Neural cell (in vitro differentiated cells): ENCODE measurements around the gene PDE4A. TPM values are rescaled to one million over a fixed set of nuclear protein-coding genes. Genes with fewer than 3 reads are reported as not detected.
A peak's percentile ranks its signal among the peaks of the same experiment; 100 is the strongest.

ENCODE experiments used
- H2AFZ ChIP-seq: fragments of 200-600, 300-800 bp; sonication (generic), shearing (Covaris generic); 2 replicates; pipeline ENCODE4 v1.6.0; 2014; ENCODE audit warnings: low read depth, mild to moderate bottlenecking, antibody characterized with exemption, low read length, moderate library complexity
- H3F3A ChIP-seq: fragments of 200-600 bp; shearing (Covaris generic); 2 replicates; pipeline ENCODE4 v1.6.1; 2016; ENCODE audit warnings: mild to moderate bottlenecking, moderate library complexity, mixed read lengths, antibody characterized with exemption, low read length; ENCODE audit not compliant: insufficient read depth, poor library complexity, severe bottlenecking
- H3K27ac ChIP-seq: fragments of 200-600, 300-800 bp; sonication (generic), shearing (Covaris generic); 2 replicates; pipeline ENCODE4 v1.5.1; 2014; ENCODE audit warnings: mild to moderate bottlenecking, low read length, moderate library complexity
- H3K27me3 ChIP-seq: fragments of 300-800, 200-600 bp; sonication (generic), shearing (Covaris generic); 2 replicates; pipeline ENCODE4 v1.6.0; 2014; ENCODE audit warnings: mild to moderate bottlenecking, low read depth, low read length, moderate library complexity; ENCODE audit not compliant: insufficient read depth
- H3K36me3 ChIP-seq: fragments of 300-800, 200-600 bp; sonication (generic), shearing (Covaris generic); 2 replicates; pipeline ENCODE4 v1.5.1; 2014; ENCODE audit warnings: mild to moderate bottlenecking, antibody characterized with exemption, low read length, moderate library complexity; ENCODE audit not compliant: insufficient read depth
- H3K4me2 ChIP-seq: fragments of 300-800, 200-600 bp; sonication (generic), shearing (Covaris generic); 2 replicates; pipeline ENCODE4 v1.6.0; 2014; ENCODE audit warnings: mild to moderate bottlenecking, low read length
- H3K4me3 ChIP-seq: fragments of 300-800, 200-600 bp; sonication (generic), shearing (Covaris generic); 2 replicates; pipeline ENCODE4 v1.5.1; 2014; ENCODE audit warnings: mild to moderate bottlenecking, low read length, moderate library complexity
- H3K79me2 ChIP-seq: fragments of 200-600 bp; shearing (Covaris generic); replicated peaks from 2 replicates; pipeline ENCODE4 v1.6.0; 2014; ENCODE audit warnings: mild to moderate bottlenecking, low read length, moderate library complexity; ENCODE audit not compliant: insufficient read depth
- H3K9ac ChIP-seq: fragments of 300-800, 200-600 bp; sonication (generic), shearing (Covaris generic); 2 replicates; pipeline ENCODE4 v1.6.1; 2016; ENCODE audit warnings: mild to moderate bottlenecking, low read length, mixed read lengths
- H3K9me2 ChIP-seq: fragments of 200-600 bp; shearing (Covaris generic); 2 replicates; pipeline ENCODE4 v1.6.1; 2016; ENCODE audit warnings: mild to moderate bottlenecking, low read length, mixed read lengths; ENCODE audit not compliant: insufficient read depth
- H3K9me3 ChIP-seq: fragments of 200-600, 300-800 bp; sonication (generic), shearing (Covaris generic); 2 replicates; pipeline ENCODE4 v1.6.1; 2016; ENCODE audit warnings: mild to moderate bottlenecking, mixed run types, low read length, moderate library complexity, mixed read lengths
- H4K20me1 ChIP-seq: fragments of 200-600 bp; shearing (Covaris generic); 2 replicates; pipeline ENCODE4 v1.6.1; 2016; ENCODE audit warnings: mild to moderate bottlenecking, mixed run types; ENCODE audit not compliant: insufficient read depth
- EP300 ChIP-seq: fragments of 450-650 bp; conservative IDR thresholded peaks from 2 replicates; pipeline ENCODE4 v1.6.1; 2014; ENCODE audit warnings: antibody characterized with exemption, mild to moderate bottlenecking, moderate library complexity; ENCODE audit not compliant: poor library complexity, severe bottlenecking
- EZH2 ChIP-seq: fragments of 200-600, 300-800 bp; shearing (Covaris generic), sonication (generic); IDR thresholded peaks from 2 replicates; pipeline ENCODE4 v1.6.1; 2014; ENCODE audit warnings: antibody characterized with exemption, low read length, borderline replicate concordance, mild to moderate bottlenecking; ENCODE audit not compliant: insufficient read depth, poor library complexity, severe bottlenecking
- MXI1 ChIP-seq: fragments of 450-650 bp; conservative IDR thresholded peaks from 2 replicates; pipeline ENCODE4 v1.6.1; 2014; ENCODE audit warnings: antibody characterized with exemption, mild to moderate bottlenecking; ENCODE audit not compliant: poor library complexity, severe bottlenecking
- POLR2AphosphoS5 ChIP-seq: IDR thresholded peaks from 2 replicates; pipeline ENCODE4 v1.6.1; 2012
- RAD21 ChIP-seq: fragments of 450-650 bp; conservative IDR thresholded peaks from 2 replicates; pipeline ENCODE4 v1.6.1; 2014; ENCODE audit warnings: antibody characterized with exemption, mild to moderate bottlenecking, moderate library complexity
- REST ChIP-seq: IDR thresholded peaks from 2 replicates; pipeline ENCODE4 v1.6.1; 2012; ENCODE audit warnings: borderline replicate concordance
- SMC3 ChIP-seq: fragments of 450-650 bp; conservative IDR thresholded peaks from 2 replicates; pipeline ENCODE4 v1.6.1; 2014; ENCODE audit warnings: antibody characterized with exemption, mild to moderate bottlenecking, moderate library complexity; ENCODE audit not compliant: poor library complexity
- TAF1 ChIP-seq: IDR thresholded peaks from 2 replicates; pipeline ENCODE4 v1.6.1; 2012; ENCODE audit warnings: low read depth
- polyA plus RNA-seq: library from polyadenylated mRNA; depleted of rRNA; stranded (reverse); fragments of >200 nt; gene quantifications from 2 replicates; pipeline ENCODE4 v1.2.3, GENCODE V29; 2014
- TF ChIP-seq, protein P1 (sequence below): fragments of 450-650 bp; IDR thresholded peaks from 2 replicates; pipeline ENCODE4 v1.5.1; 2014; ENCODE audit warnings: antibody characterized with exemption, mild to moderate bottlenecking, moderate library complexity; ENCODE audit not compliant: poor library complexity, severe bottlenecking

The PDE4A gene
- polyA plus RNA-seq, 1 donor from 2014 or later: 3.4 TPM

GRCh38 chr19:10419646-10420443 lies 493 bp upstream of the PDE4A start:
- no peaks in the 10 kb centered on the region for H3K9me2 ChIP-seq
- H4K20me1 ChIP-seq: no peaks in the 10 kb centered on the region
- H3K27me3 ChIP-seq: peaks cover 97% of the 10 kb centered on the region
- no peak overlapping the region for H2AFZ ChIP-seq
- no peaks in the 10 kb centered on the region for H3K36me3 ChIP-seq
- peak overlapping the region; percentile 50 for H3K9ac ChIP-seq
- H3K9me3 ChIP-seq: no peaks in the 10 kb centered on the region
- H3K4me2 ChIP-seq: peak overlapping the region; percentile 60
- peak; percentile 96 for TF ChIP-seq MXI1
- no peak for TF ChIP-seq REST
- TF ChIP-seq POLR2AphosphoS5: peak; percentile 43
- peak overlapping the region; percentile 68 for H3K4me3 ChIP-seq
- H3K27ac ChIP-seq: no peak overlapping the region
- H3F3A ChIP-seq: peaks cover 5% of the 10 kb centered on the region
- H3K79me2 ChIP-seq: no peaks in the 10 kb centered on the region

- H3K9me2 ChIP-seq: no peaks in the 10 kb centered on the region
- no peaks in the 10 kb centered on the region for H3K79me2 ChIP-seq
- peaks cover 5% of the 10 kb centered on the region for H3F3A ChIP-seq
- no peaks in the 10 kb centered on the region for H3K36me3 ChIP-seq
- no peak overlapping the region for H3K4me2 ChIP-seq
- H3K9ac ChIP-seq: peak overlapping the region; percentile 48
- no peak overlapping the region for H2AFZ ChIP-seq
- H3K27me3 ChIP-seq: peaks cover 97% of the 10 kb centered on the region
- TF ChIP-seq EZH2 (no peak), TAF1 (no peak), MXI1 (no peak), EP300 (no peak), RAD21 (no peak), SMC3 (no peak), REST (no peak), POLR2AphosphoS5 (peak; percentile 13)
- TF ChIP-seq, protein P1, sequence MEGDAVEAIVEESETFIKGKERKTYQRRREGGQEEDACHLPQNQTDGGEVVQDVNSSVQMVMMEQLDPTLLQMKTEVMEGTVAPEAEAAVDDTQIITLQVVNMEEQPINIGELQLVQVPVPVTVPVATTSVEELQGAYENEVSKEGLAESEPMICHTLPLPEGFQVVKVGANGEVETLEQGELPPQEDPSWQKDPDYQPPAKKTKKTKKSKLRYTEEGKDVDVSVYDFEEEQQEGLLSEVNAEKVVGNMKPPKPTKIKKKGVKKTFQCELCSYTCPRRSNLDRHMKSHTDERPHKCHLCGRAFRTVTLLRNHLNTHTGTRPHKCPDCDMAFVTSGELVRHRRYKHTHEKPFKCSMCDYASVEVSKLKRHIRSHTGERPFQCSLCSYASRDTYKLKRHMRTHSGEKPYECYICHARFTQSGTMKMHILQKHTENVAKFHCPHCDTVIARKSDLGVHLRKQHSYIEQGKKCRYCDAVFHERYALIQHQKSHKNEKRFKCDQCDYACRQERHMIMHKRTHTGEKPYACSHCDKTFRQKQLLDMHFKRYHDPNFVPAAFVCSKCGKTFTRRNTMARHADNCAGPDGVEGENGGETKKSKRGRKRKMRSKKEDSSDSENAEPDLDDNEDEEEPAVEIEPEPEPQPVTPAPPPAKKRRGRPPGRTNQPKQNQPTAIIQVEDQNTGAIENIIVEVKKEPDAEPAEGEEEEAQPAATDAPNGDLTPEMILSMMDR: peak; percentile 4
- H3K4me3 ChIP-seq: peak overlapping the region; percentile 71
- H4K20me1 ChIP-seq: no peaks in the 10 kb centered on the region
- H3K9me3 ChIP-seq: no peaks in the 10 kb centered on the region
- H3K27ac ChIP-seq: no peak overlapping the region
These were observed 1.1 kb downstream of the PDE4A start for GRCh38 chr19:10421240-10422045.
